ENCODE measurements around the gene NOTCH1. TPM values are rescaled to one million over a fixed set of nuclear protein-coding genes. Genes with fewer than 3 reads are reported as not detected.

Gene NOTCH1
- 116 and 138 TPM in 2 replicates for total RNA-seq

GRCh38 chr9:136545965-136546696 lies at the start of gene NOTCH1:
TSS of gene NOTCH1 (minus strand) at chr9:136546048. CDS start at chr9:136545786, 262 bp downstream.

GRCh38 chr9:136482793-136483588 lies 62.9 kb downstream of the NOTCH1 start, which contains the start of gene SEC16A:
TSS of gene SEC16A (minus strand) at chr9:136483040. CDS start at chr9:136477615, 5,425 bp downstream.

Small RNA genes lying within 50 kb of the gene (small RNA-seq; reads per million reads assigned to genes)
- 0.28 reads per million for gene MIR4673
- not detected for gene MIR4674

Other genes with a start within 250 kb of the NOTCH1 start
- gene CCDC187, start 242.0 kb downstream of the NOTCH1 start, total RNA-seq: not detected in 2 replicates
- 22.3 and 29.4 TPM in 2 replicates for gene GPSM1, start 218.5 kb downstream of the NOTCH1 start, total RNA-seq
- gene DNLZ, start 182.3 kb downstream of the NOTCH1 start, total RNA-seq: 6.3 and 7.8 TPM in 2 replicates
- gene CARD9, start 172.4 kb downstream of the NOTCH1 start, total RNA-seq: 0.40 and 0.57 TPM in 2 replicates
- 16.8 and 18.4 TPM in 2 replicates for gene SNAPC4, start 145.9 kb downstream of the NOTCH1 start, total RNA-seq
- 37.5 and 42.8 TPM in 2 replicates for gene ENTR1, start 135.4 kb downstream of the NOTCH1 start, total RNA-seq
- 62.0 and 75.5 TPM in 2 replicates for gene PMPCA, start 135.4 kb downstream of the NOTCH1 start, total RNA-seq
- 10.1 and 13.7 TPM in 2 replicates for gene INPP5E, start 106.2 kb downstream of the NOTCH1 start, total RNA-seq
- gene SEC16A, start 63.0 kb downstream of the NOTCH1 start, total RNA-seq: 56.5 and 57.2 TPM in 2 replicates
- gene EGFL7, start 116.9 kb upstream of the NOTCH1 start, total RNA-seq: 400 and 489 TPM in 2 replicates
- 29.1 and 43.1 TPM in 2 replicates for gene AGPAT2, start 141.4 kb upstream of the NOTCH1 start, total RNA-seq
- 121 and 158 TPM in 2 replicates for gene DIPK1B, start 166.5 kb upstream of the NOTCH1 start, total RNA-seq
- gene LCN10, start 196.9 kb upstream of the NOTCH1 start, total RNA-seq: not detected in 2 replicates
- gene LCN6, start 202.5 kb upstream of the NOTCH1 start, total RNA-seq: not detected in 2 replicates
- not detected in 2 replicates for gene LCN8, start 212.2 kb upstream of the NOTCH1 start, total RNA-seq
- not detected in 2 replicates for gene LCN15, start 218.5 kb upstream of the NOTCH1 start, total RNA-seq
- gene TMEM141, start 245.3 kb upstream of the NOTCH1 start, total RNA-seq: 42.9 and 43.6 TPM in 2 replicates

All from thoracic aorta endothelial cell (primary cell).